Loucy (cell line): Measurements from ENCODE around the gene C1QTNF12.

Experiments used
- H2AFZ ChIP-seq: fragments of 200-600 bp; sonication (generic); 2 replicates; pipeline ENCODE4 v1.6.0; 2016; ENCODE audit warnings: antibody characterized with exemption, mild to moderate bottlenecking, low read length, moderate library complexity
- H3F3A ChIP-seq: fragments of 200-600 bp; 2 replicates; pipeline ENCODE4 v1.6.0; 2016; ENCODE audit warnings: antibody characterized with exemption, low read depth, mild to moderate bottlenecking
- H3K27me3 ChIP-seq: fragments of 200-600 bp; sonication (generic); 2 replicates; pipeline ENCODE4 v1.6.1; 2014; ENCODE audit warnings: low read length, mild to moderate bottlenecking; ENCODE audit not compliant: insufficient read depth, poor library complexity, severe bottlenecking
- H3K36me3 ChIP-seq: fragments of 200-600 bp; sonication (generic); 2 replicates; pipeline ENCODE4 v1.6.1; 2016; ENCODE audit warnings: low read length; ENCODE audit not compliant: insufficient read depth
- H3K4me1 ChIP-seq: fragments of 200-600 bp; sonication (generic); 2 replicates; pipeline ENCODE4 v1.5.1; 2014; ENCODE audit warnings: low read length, mild to moderate bottlenecking; ENCODE audit not compliant: insufficient read depth, poor library complexity, severe bottlenecking
- H3K4me2 ChIP-seq: fragments of 200-600 bp; sonication (generic); 2 replicates; pipeline ENCODE4 v1.6.0; 2014; ENCODE audit warnings: antibody characterized with exemption, low read length, low read depth, mild to moderate bottlenecking; ENCODE audit not compliant: poor library complexity, severe bottlenecking
- H3K4me3 ChIP-seq: fragments of 200-600 bp; sonication (generic); 2 replicates; pipeline ENCODE4 v1.5.1; 2014; ENCODE audit warnings: low read length, mild to moderate bottlenecking, mixed read lengths; ENCODE audit not compliant: poor library complexity, severe bottlenecking
- H3K79me2 ChIP-seq: fragments of 200-600 bp; sonication (generic); 2 replicates; pipeline ENCODE4 v1.6.1; 2014; ENCODE audit warnings: low read length; ENCODE audit not compliant: insufficient read depth
- H3K9ac ChIP-seq: fragments of 200-600 bp; sonication (generic); 2 replicates; pipeline ENCODE4 v1.6.0; 2014; ENCODE audit warnings: mild to moderate bottlenecking, low read depth, low read length, moderate library complexity; ENCODE audit not compliant: poor library complexity, severe bottlenecking
- H3K9me2 ChIP-seq: fragments of 200-600 bp; sonication (generic); replicated peaks from 2 replicates; pipeline ENCODE4 v1.6.1; 2016; ENCODE audit warnings: low read depth, low read length, mixed read lengths
- H3K9me3 ChIP-seq: fragments of 200-600 bp; sonication (generic); 2 replicates; pipeline ENCODE4 v1.6.1; 2014; ENCODE audit warnings: mild to moderate bottlenecking, antibody characterized with exemption, low read length, low read depth; ENCODE audit not compliant: insufficient read depth
- H4K20me1 ChIP-seq: fragments of 200-600 bp; sonication (generic); 2 replicates; pipeline ENCODE4 v1.6.0; 2014; ENCODE audit warnings: antibody characterized with exemption, low read length, mild to moderate bottlenecking; ENCODE audit not compliant: insufficient read depth, poor library complexity, severe bottlenecking
- EZH2phosphoT487 ChIP-seq: fragments of 200-600 bp; IDR thresholded peaks from 2 replicates; pipeline ENCODE4 v1.6.1; 2018; ENCODE audit warnings: antibody characterized with exemption, mild to moderate bottlenecking, moderate library complexity, borderline replicate concordance
- TF ChIP-seq, protein P1 (sequence below): fragments of 200-600 bp; sonication (generic); conservative IDR thresholded peaks from 2 replicates; pipeline ENCODE4 v1.5.1; 2014; ENCODE audit warnings: mild to moderate bottlenecking, antibody characterized with exemption, low read length

The C1QTNF12 gene

DNA sequence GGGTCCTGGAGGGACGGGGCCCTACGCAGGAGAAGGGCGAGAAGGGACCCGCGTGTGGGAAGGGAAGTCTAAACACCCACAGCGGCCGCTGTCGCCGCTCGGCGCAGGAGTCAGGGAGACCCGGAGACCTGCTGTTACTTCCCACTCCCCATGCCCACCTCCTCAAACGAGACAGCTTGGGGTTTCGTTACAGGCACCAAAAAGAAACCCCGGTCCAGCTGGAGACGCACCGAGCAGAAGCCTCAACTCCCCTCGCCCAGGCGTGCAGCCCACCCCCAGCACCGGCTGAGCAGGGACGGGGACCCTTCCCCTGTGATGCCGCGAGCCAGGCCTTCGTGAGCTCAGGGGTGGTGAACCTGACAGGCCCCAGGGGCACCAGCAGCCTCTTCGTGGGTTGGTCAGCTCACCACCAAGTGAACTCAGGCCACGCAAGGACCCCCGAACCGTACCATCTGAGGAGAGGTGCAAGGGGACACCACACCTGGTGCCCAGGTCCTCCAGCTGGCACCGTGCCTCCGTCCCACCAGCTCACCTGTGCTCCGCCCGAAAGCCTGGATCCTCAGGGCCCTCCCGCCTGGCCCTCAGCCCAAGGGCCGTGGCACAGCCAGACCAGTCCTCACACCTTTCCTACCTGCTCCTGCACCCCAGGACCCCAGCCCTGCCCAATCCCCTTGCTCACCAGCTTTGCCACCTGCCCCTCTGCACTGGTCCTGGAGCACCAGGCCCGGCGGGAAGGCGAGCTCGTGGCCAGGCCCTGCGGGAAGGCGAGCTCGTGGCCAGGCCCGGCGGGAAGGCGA lies 19.8 kb downstream of the C1QTNF12 start:
- H3K27me3 ChIP-seq, result no peaks in the 10 kb centered on the region
- peaks cover 32% of the 10 kb centered on the region for H4K20me1 ChIP-seq

DNA sequence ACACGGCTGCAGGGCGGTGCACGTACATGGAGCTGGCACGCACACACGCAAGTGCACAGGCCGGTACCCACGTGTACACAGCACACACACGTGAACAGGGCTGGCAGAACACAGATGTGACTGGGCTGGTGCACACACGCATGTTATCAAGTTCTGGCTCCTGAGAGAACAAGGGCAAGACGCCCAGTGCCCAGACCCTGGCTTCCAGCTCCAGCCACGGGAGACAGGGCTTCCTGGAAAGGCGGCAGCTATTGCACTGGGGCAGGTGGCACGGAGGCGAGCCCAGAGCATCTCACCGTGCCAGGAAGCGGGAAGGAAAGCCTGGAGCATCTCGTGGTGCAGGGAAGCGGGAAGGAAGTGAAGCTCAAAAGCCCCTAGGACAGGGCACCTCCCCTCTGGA lies 20.6 kb downstream of the C1QTNF12 start:
- H3F3A ChIP-seq, result no peaks in the 10 kb centered on the region
- no peak for TF ChIP-seq EZH2phosphoT487
- TF ChIP-seq, protein P1, sequence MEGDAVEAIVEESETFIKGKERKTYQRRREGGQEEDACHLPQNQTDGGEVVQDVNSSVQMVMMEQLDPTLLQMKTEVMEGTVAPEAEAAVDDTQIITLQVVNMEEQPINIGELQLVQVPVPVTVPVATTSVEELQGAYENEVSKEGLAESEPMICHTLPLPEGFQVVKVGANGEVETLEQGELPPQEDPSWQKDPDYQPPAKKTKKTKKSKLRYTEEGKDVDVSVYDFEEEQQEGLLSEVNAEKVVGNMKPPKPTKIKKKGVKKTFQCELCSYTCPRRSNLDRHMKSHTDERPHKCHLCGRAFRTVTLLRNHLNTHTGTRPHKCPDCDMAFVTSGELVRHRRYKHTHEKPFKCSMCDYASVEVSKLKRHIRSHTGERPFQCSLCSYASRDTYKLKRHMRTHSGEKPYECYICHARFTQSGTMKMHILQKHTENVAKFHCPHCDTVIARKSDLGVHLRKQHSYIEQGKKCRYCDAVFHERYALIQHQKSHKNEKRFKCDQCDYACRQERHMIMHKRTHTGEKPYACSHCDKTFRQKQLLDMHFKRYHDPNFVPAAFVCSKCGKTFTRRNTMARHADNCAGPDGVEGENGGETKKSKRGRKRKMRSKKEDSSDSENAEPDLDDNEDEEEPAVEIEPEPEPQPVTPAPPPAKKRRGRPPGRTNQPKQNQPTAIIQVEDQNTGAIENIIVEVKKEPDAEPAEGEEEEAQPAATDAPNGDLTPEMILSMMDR, result no peak
- peaks cover 18% of the 10 kb centered on the region for H3K4me1 ChIP-seq
- H3K9me2 ChIP-seq, result no peaks in the 10 kb centered on the region
- peaks cover 64% of the 10 kb centered on the region for H3K79me2 ChIP-seq
- H3K4me2 ChIP-seq, result peak overlapping the region; percentile 37
- no peak overlapping the region for H2AFZ ChIP-seq
- H3K9me3 ChIP-seq, result no peaks in the 10 kb centered on the region
- H3K27me3 ChIP-seq, result no peaks in the 10 kb centered on the region
- H3K36me3 ChIP-seq, result peaks cover 34% of the 10 kb centered on the region; the same call in 1 of the 2 replicates
- no peak overlapping the region for H3K9ac ChIP-seq
- H4K20me1 ChIP-seq, result peaks cover 32% of the 10 kb centered on the region
- H3K4me3 ChIP-seq, result no peak overlapping the region

More for the DNA sequence above, 19.8 kb downstream of the C1QTNF12 start:
- Histone ChIP-seq H3F3A (no peaks in the 10 kb centered on the region), H2AFZ (no peak overlapping the region), H3K9me2 (no peaks in the 10 kb centered on the region), H3K9ac (no peak overlapping the region), H3K4me1 (peaks cover 18% of the 10 kb centered on the region), H3K79me2 (peaks cover 72% of the 10 kb centered on the region), H3K4me2 (peak overlapping the region; percentile 37), H3K4me3 (no peak overlapping the region), H3K36me3 (peaks cover 28% of the 10 kb centered on the region; the same call in 1 of the 2 replicates), H3K9me3 (no peaks in the 10 kb centered on the region)
- TF ChIP-seq, protein P1, result no peak
- TF ChIP-seq EZH2phosphoT487, result no peak

DNA sequence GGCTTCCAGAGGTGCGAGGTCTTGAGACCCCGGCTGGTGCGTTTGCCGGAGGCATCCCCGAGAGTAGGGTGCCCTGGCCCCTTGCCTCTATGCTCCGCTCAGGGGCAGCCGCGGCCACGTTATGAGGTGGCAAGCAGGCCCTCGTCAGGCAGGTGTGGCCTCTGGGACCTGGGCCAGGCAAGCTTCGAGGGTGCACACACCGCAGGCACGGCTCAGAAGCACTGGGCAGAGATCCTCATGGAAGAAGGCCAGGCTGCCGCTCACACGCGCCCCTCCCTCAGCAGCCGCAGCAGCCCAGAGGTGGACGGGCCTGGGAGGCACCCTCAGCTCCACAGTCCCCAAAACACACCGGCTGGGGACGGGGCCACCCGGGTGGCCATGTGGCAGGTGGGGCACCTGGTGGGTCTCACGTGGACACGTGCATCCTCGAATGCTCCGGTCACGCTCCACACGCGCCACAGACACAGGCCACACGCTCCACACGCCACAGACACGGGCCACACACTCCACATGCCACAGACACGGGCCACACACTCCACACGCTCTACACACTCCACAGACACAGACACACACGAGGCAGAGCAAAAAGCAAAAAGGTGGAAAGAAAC lies 21.2 kb downstream of the C1QTNF12 start:
- TF ChIP-seq, protein P1, result no peak
- TF ChIP-seq EZH2phosphoT487, result no peak
- Histone ChIP-seq H4K20me1 (peaks cover 32% of the 10 kb centered on the region), H3F3A (no peaks in the 10 kb centered on the region), H3K4me1 (peaks cover 18% of the 10 kb centered on the region), H3K4me2 (no peak overlapping the region), H3K36me3 (peaks cover 40% of the 10 kb centered on the region; the same call in 1 of the 2 replicates), H3K9ac (no peak overlapping the region), H3K9me3 (no peaks in the 10 kb centered on the region), H2AFZ (no peak overlapping the region), H3K4me3 (no peak overlapping the region), H3K27me3 (no peaks in the 10 kb centered on the region), H3K79me2 (peaks cover 58% of the 10 kb centered on the region), H3K9me2 (no peaks in the 10 kb centered on the region)
